Body of pancreas (tissue), 4 donors: ENCODE measurements around the gene EHMT1. TPM values are rescaled to one million over a fixed set of nuclear protein-coding genes. Genes with fewer than 3 reads are reported as not detected.

Experiments used
- ATAC-seq: fragments of 150-250 bp; one replicate; pipeline ENCODE4 v1.9.1; 2016
- DNase-seq, 4 donors: peaks; one replicate each; pipeline ENCODE4 v3.0.0-alpha.2; 2019
- H3K27ac ChIP-seq, 4 donors: fragments of 200-600 bp; sonication (generic); 1 replicate in 3 of 4; 2 replicates in 1 of 4; pipeline versions ENCODE4 v1.5.1 to v1.6.1; 2016 to 2019; ENCODE audit warnings: mild to moderate bottlenecking in 1 of 4, mixed read lengths in 1 of 4, moderate library complexity in 1 of 4
- H3K27me3 ChIP-seq, 2 donors: fragments of 200-600 bp; sonication (generic); one replicate each; pipeline ENCODE4 v1.6.0; 2016; ENCODE audit warnings: mild to moderate bottlenecking in 1 of 2
- H3K36me3 ChIP-seq, 2 donors: fragments of 200-600 bp; sonication (generic); replicated peaks in 1 of 2; 2 replicates each; pipeline ENCODE4 v1.5.1; 2016; ENCODE audit warnings: low read depth in 2 of 2; ENCODE audit not compliant: insufficient read depth in 1 of 2
- H3K4me1 ChIP-seq: fragments of 200-600 bp; sonication (generic); one replicate; pipeline ENCODE4 v1.6.0; 2016
- H3K4me3 ChIP-seq, 2 donors: fragments of 200-600 bp; sonication (generic); 1 replicate in 1 of 2; 2 replicates in 1 of 2; pipeline ENCODE4 v1.5.1; 2016 to 2019
- H3K9me3 ChIP-seq, 3 donors: fragments of 200-600 bp; sonication (generic); 1 replicate in 2 of 3; 2 replicates in 1 of 3; pipeline ENCODE4 v1.5.1; 2016
- POLR2A ChIP-seq, 3 donors: fragments of 450-650 bp; IDR thresholded peaks; one replicate each; pipeline ENCODE4 v1.6.1; 2016; ENCODE audit warnings: antibody characterized with exemption in 3 of 3, mild to moderate bottlenecking in 2 of 3
- WGBS, 2 donors: methylation state at CpG; one replicate each; pipeline ENCODE4 v1.1.5; 2017; 5-methylcytosine and 5-hydroxymethylcytosine counted together
- intact Hi-C: fragments of 100-400 bp; cut with DNase I; formaldehyde crosslinking; loops from one replicate; pipeline ENCODE4 v1.15.1; 2023
- total RNA-seq, 2 donors: library from RNA; depleted of rRNA; stranded (reverse); fragments of >200 nt; gene quantifications; one replicate each; pipeline ENCODE4 v1.1.0, GENCODE V29; 2016
- TF ChIP-seq, protein P1 (sequence below), 7 experiments: fragments of 450-650 bp in 4 of 7; fragments of 200-600 bp in 3 of 7; sonication (generic) in 3 of 7; IDR thresholded peaks; one replicate each; pipeline ENCODE4 v1.5.1; 2016 to 2019; ENCODE audit warnings: antibody characterized with exemption in 7 of 7

Gene EHMT1
- total RNA-seq, 2 donors from 2014 or later = 41.0 to 65.9 TPM

DNA sequence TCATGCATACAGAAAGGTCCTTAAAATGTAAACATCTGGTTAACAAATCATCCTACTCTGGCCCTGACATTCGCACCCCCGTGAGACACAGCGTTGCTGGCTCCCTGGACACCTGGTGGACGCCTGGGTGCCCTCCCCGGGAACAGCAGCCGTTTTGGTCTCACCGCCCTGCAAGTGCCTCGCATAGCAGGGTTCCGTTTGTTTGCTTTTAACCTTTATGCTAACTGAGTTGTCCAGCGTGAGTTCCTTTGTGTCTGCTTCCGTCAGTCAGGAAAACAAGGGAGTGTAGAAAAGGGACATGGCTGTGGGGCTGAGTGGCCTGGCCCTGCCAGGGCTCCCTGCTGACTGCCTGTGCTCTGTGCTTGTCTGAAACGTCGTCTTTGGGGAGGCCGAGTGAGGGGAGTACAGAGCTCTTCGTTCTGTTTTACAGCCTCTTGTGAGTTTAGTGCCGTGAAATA, 166.9 kb downstream of the EHMT1 start:
- Histone ChIP-seq H3K9me3 (no peaks in the 10 kb centered on the region), H3K4me3 (no peak overlapping the region), H3K4me1 (no peaks in the 10 kb centered on the region), H3K27ac (no peak overlapping the region), H3K36me3 (peaks cover 0 to 12% of the 10 kb centered on the region in 2 donors), H3K27me3 (no peaks in the 10 kb centered on the region)
- no peak for DNase-seq
- 78 to 86% methylated on average over 16 of the region's 16 CpGs for WGBS, 2 donors
- ATAC-seq = no peak
- intact Hi-C loops = no loop called here
- TF ChIP-seq, protein P1, sequence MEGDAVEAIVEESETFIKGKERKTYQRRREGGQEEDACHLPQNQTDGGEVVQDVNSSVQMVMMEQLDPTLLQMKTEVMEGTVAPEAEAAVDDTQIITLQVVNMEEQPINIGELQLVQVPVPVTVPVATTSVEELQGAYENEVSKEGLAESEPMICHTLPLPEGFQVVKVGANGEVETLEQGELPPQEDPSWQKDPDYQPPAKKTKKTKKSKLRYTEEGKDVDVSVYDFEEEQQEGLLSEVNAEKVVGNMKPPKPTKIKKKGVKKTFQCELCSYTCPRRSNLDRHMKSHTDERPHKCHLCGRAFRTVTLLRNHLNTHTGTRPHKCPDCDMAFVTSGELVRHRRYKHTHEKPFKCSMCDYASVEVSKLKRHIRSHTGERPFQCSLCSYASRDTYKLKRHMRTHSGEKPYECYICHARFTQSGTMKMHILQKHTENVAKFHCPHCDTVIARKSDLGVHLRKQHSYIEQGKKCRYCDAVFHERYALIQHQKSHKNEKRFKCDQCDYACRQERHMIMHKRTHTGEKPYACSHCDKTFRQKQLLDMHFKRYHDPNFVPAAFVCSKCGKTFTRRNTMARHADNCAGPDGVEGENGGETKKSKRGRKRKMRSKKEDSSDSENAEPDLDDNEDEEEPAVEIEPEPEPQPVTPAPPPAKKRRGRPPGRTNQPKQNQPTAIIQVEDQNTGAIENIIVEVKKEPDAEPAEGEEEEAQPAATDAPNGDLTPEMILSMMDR (IDR thresholded peaks at IDR 0.05) = no peak
- no peak for TF ChIP-seq POLR2A (IDR thresholded peaks at IDR 0.05)

DNA sequence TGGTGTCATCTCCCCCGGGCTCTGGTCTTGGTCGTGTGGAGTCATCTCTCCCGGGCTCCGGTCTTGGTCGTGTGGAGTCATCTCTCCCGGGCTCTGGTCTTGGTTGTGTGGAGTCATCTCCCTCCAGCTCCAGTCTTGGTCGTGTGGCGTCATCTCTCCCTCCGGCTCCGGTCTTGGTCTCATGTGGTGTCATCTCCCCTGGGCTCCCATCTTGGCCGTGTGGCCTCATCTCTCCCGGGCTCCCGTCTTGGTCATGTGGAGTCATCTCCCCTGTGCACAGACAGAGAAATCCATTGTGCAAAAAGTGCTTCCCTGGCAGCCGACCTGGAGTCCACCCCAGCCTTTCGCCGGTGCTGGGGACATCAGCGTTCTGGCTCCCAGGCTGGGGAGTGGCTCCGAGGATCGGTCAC, 167.7 kb downstream of the EHMT1 start:
- ATAC-seq = no peak
- no peak for TF ChIP-seq POLR2A (IDR thresholded peaks at IDR 0.05)
- TF ChIP-seq, protein P1 (IDR thresholded peaks at IDR 0.05) = no peak
- no peak overlapping the region for H3K4me3 ChIP-seq
- no peaks in the 10 kb centered on the region for H3K4me1 ChIP-seq
- no peaks in the 10 kb centered on the region for H3K9me3 ChIP-seq
- WGBS, 2 donors = 83 to 95% methylated on average over 10 to 19 of the region's 19 CpGs
- no peaks in the 10 kb centered on the region for H3K27me3 ChIP-seq
- DNase-seq = no peak
- H3K36me3 ChIP-seq = peaks cover 0 to 14% of the 10 kb centered on the region in 2 donors
- H3K27ac ChIP-seq = no peak overlapping the region
- intact Hi-C loops = no loop called here

- no peak for DNase-seq
- Histone ChIP-seq H3K9me3 (no peaks in the 10 kb centered on the region), H3K27me3 (no peaks in the 10 kb centered on the region), H3K36me3 (peaks cover 0 to 9% of the 10 kb centered on the region in 2 donors), H3K4me3 (no peak overlapping the region), H3K27ac (no peak overlapping the region), H3K4me1 (no peaks in the 10 kb centered on the region)
- no peak for ATAC-seq
- 84 to 93% methylated on average over 11 to 15 of the region's 15 CpGs for WGBS, 2 donors
- TF ChIP-seq, protein P1 (IDR thresholded peaks at IDR 0.05) = no peak
- no peak for TF ChIP-seq POLR2A (IDR thresholded peaks at IDR 0.05)
- intact Hi-C loops = no loop called here
Observed at GRCh38 chr9:137787381-137787780, 168.6 kb downstream of the EHMT1 start.

GRCh38 chr9:137787786-137788505, 169.1 kb downstream of the EHMT1 start:
- TF ChIP-seq, protein P1 (IDR thresholded peaks at IDR 0.05) = no peak
- TF ChIP-seq POLR2A (IDR thresholded peaks at IDR 0.05) = no peak
- Histone ChIP-seq H3K4me3 (no peak overlapping the region), H3K27ac (no peak overlapping the region), H3K36me3 (peaks cover 0 to 9% of the 10 kb centered on the region in 2 donors), H3K4me1 (no peaks in the 10 kb centered on the region), H3K27me3 (no peaks in the 10 kb centered on the region), H3K9me3 (no peaks in the 10 kb centered on the region)
- DNase-seq = no peak
- intact Hi-C loops = no loop called here
- 94 to 95% methylated on average over 15 to 18 of the region's 18 CpGs for whole genome bisulfite sequencing, 2 donors
- no peak for ATAC-seq
